Hematopoietic multipotent progenitor cell treated with erythropoietin and hydrocortisone succinate and interleukin-3 and kit ligand, for 6 days (in vitro differentiated cells): ENCODE data around the gene VCAN.

ENCODE experiments used
- DNase-seq: peaks from one replicate; pipeline ENCODE4 v3.0.0-alpha.2; 2015

The VCAN gene

GRCh38 chr5:83503662-83504061 lies 32.1 kb downstream of the VCAN start:
- no peak for DNase-seq

GRCh38 chr5:83507431-83507830 lies 35.9 kb downstream of the VCAN start:
- DNase-seq, result no peak

- DNase-seq, result no peak
Observed at GRCh38 chr5:83509540-83509939, 38.0 kb downstream of the VCAN start.

GRCh38 chr5:83510260-83510659 lies 38.7 kb downstream of the VCAN start:
- no peak for DNase-seq

GRCh38 chr5:83512061-83512745 lies 40.7 kb downstream of the VCAN start:
- no peak for DNase-seq

GRCh38 chr5:83513081-83513480 lies 41.5 kb downstream of the VCAN start:
- no peak for DNase-seq

- no peak for DNase-seq
Observed at GRCh38 chr5:83513491-83513890, 41.9 kb downstream of the VCAN start.

GRCh38 chr5:83516377-83516776 lies 44.8 kb downstream of the VCAN start:
- DNase-seq, result no peak

- DNase-seq, result no peak
Observed at GRCh38 chr5:83517072-83517687, 45.6 kb downstream of the VCAN start.

GRCh38 chr5:83517688-83518085 lies 46.1 kb downstream of the VCAN start:
- no peak for DNase-seq

GRCh38 chr5:83518319-83519061 lies 46.9 kb downstream of the VCAN start:
- no peak for DNase-seq

GRCh38 chr5:83522446-83522845 lies 50.9 kb downstream of the VCAN start:
- DNase-seq, result no peak

- no peak for DNase-seq
Observed at GRCh38 chr5:83523929-83524328, 52.4 kb downstream of the VCAN start.

- DNase-seq, result no peak
Observed at GRCh38 chr5:83524345-83524744, 52.8 kb downstream of the VCAN start.

- no peak for DNase-seq
Observed at GRCh38 chr5:83524991-83525390, 53.4 kb downstream of the VCAN start.

GRCh38 chr5:83526289-83526688 lies 54.7 kb downstream of the VCAN start:
- DNase-seq, result no peak

- no peak for DNase-seq
Observed at GRCh38 chr5:83527221-83527620, 55.7 kb downstream of the VCAN start.

GRCh38 chr5:83527722-83528438 lies 56.3 kb downstream of the VCAN start:
- DNase-seq, result no peak

- no peak for DNase-seq
Observed at GRCh38 chr5:83528439-83528769, 56.9 kb downstream of the VCAN start.

- no peak for DNase-seq
Observed at GRCh38 chr5:83530193-83530592, 58.6 kb downstream of the VCAN start.

GRCh38 chr5:83531661-83532060 lies 60.1 kb downstream of the VCAN start:
- no peak for DNase-seq

GRCh38 chr5:83538786-83539462 lies 67.4 kb downstream of the VCAN start:
- DNase-seq, result no peak

- no peak for DNase-seq
Observed at GRCh38 chr5:83539463-83539790, 67.9 kb downstream of the VCAN start.
